HG02759 (cell line): ENCODE measurements around the gene FOCAD.

Experiments
- ATAC-seq: cut with Tn5 transposase; IDR thresholded peaks from one replicate; pipeline ENCODE4 v1.9.1; 2021; ENCODE audit warnings: mild to moderate bottlenecking, moderate library complexity; ENCODE audit not compliant: unreplicated experiment

The FOCAD gene

DNA sequence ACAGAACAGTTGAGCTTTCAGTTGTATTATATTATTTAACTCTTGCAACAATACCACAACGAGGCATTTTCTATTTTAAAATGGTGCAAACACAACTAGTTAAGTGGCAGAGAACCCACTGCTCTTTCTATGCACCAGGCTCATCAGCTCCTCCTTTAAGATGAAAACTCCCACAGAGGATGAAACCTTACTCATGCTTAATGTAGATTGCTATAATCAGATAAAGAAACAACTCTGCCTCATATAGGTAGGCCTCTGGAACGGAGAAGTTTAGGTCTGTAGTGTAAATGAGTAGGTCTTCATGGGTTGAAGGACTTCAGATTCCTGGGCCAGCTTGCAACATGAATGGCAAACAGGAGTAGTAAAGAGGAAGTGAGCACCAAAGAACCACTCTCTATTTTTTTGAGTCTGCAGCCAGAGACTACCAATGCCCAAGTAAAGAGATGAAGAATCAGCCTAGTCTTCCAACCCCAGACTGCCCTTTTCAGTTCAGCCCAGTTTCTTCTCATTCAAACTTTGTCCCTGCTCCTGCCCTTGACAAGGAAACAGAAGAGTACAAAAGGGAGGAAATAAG lies 313.5 kb downstream of the FOCAD start:
- peak; percentile 85 for ATAC-seq

DNA sequence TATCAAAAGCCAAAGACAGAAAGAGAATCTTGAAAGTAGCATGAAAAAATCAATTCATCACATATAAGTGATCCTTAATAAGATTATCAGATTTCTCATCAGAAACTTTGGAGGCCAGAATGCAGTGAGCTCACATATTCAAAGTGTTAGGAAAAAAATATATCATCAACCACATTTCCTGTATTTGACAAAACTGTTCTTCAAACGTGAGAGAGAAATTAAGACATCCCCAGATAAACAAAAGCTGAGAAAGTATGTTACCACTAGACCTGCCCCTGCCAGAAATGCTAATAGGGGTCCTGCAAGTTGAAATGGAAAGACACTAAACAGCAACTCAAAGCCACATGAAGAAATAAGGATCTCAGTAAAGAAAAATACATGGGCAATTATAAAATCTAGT lies 317.5 kb downstream of the FOCAD start:
- ATAC-seq = no peak

DNA sequence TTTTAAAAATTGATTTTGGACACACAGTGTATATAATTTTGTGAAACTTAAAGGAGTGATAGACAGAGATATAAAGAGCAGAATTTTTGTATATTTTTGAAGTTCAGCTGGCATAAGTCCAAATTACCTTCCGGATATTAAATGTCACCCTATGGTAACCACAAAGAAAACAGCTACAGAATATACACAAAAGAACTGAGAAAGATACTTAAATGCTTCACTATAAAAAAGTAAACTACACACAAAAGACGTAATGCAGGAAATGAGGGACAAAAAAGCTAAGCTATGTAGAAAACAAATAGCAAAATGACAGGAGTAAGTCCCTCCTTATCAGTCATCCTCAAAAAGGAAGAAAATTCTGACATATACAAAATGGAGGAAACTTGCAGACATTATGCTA lies 318.0 kb downstream of the FOCAD start:
- no peak for ATAC-seq

DNA sequence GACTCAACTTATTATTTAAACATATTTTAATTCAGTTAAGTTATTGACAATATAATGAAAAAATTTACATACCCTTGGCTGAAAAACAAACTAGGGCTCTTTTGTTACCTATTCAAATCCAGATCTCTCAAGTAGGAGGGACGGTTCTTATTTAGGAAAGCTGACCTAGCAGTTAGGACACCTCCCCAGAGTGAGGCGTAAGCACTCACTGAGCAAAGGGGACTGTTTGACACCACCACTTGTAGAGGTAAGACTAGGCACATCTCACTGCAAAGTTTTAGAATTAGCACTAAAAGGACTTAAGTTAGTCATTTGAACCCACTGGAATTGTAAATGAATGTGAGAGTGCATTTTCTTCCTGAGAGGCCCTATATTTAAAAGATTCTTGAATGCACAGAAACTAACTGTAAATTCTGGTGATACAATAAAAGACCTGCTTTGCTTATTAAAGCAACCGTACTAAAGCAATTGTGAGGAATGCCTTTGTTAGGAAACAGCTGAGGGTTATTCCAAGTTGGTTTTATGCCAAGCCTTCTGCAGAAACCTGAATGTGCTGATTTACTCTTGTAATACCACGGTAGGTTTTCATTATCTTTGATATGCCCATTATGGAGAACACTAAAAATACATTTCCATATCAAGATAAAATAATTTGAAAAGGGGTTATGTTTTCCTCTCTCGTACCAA lies 331.2 kb downstream of the FOCAD start:
- no peak for ATAC-seq

DNA sequence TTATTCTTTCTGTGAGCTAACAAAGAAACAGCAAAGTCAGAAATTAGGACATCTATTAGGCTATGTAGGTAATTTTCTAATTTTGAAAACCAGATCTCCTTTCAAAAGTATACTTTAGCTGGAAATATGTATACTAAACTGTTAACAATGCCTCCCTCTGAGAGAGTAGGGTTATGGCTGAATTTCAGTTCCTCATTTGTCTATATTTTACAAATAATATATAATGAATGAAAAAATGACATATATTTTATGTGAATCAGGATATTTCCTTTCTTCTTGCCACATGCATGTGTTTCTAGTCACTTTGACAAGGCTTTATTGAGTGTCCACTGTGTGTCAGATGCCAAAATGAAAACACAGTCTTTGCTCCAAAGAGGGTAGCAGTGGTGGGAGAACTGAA lies 331.9 kb downstream of the FOCAD start:
- ATAC-seq = no peak

DNA sequence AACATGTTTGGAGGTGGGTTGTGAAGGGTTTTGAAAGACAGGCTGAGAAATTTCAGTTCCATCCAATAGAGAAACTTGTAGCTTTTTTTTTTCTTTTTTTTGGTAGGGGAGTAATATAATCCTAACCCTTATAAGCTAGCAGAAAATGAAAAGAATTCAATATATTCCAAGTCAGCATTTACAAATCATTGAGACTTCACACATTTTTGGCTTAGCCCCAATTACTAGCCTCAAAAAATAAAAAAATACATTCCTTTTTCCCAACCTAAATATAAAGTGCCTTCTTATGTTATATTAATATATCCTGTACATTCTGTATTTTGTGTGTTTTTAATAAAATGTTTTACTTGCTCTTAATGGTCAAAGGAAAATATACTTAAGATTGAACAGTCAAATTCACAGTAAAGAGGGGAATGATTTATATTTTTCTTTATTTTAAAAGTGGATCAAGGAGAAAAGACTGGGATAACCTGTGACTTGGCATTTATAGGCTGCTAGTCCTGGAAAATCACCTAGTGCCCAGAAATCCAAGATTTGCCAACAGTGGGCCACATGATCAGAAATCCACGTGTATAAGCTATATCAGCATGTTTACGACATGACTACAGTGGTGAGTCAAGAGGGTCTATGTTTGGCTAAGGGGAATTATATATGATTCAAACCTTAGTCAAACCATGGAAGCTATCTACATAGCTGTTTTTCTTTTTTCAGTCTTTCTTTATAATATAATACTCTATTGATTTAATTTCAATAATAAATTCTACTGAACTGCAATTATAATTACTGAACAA lies 332.8 kb downstream of the FOCAD start:
- no peak for ATAC-seq

DNA sequence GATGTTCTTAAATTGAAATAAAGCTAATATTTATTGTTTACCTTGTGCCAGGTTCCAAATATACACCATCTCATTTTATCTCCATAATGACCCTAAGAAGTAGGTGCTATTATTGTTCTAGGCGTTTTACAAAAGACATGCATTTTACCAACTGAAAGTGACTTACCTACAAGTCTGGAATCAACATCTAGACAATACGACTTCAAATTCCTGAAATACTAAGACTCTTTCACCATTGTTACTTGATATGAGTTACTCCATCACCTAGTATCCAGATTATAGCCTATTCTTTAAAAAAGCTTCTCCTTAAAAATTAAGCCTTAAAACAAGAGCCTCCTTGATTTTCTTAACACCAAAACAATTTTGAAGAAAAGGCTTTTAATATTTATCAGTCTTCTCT lies 334.1 kb downstream of the FOCAD start:
- ATAC-seq = no peak

DNA sequence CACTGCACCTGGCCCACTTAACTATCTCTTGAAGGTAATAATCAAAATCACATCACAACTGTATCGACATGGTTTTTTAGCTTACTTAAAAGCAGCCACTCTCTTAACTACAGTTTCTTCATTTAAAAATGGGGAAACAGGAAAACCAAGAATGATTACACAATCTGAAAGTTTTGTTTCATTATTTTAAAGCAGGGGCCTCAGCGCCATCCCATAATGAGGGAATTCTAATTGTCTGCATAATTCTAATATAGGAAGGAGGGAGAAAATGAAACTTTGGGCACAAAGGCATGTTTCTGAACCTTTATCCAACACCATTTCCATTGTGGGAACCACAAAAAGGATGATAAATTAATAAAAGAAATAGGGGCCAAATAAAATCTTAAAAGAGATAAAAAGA lies 339.8 kb downstream of the FOCAD start:
- ATAC-seq = no peak

DNA sequence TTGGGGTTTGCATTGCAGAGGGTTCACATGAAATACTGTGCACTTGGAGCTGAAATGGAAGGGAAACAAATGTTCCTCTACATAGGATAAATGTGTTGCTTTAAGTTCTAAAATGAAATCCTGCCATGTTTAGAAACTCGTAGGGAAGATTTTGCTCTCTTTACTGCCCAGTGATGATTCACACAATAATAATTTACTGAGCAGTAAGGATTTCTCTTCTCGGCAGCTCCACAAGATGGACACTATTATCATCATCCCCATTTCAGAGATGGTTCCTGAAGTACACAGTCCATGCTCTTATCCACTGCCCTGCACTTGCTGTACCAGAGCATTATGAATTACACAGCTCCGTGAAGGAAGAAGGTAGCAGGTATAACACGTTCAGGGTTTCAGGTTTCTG lies 343.2 kb downstream of the FOCAD start:
- no peak for ATAC-seq

DNA sequence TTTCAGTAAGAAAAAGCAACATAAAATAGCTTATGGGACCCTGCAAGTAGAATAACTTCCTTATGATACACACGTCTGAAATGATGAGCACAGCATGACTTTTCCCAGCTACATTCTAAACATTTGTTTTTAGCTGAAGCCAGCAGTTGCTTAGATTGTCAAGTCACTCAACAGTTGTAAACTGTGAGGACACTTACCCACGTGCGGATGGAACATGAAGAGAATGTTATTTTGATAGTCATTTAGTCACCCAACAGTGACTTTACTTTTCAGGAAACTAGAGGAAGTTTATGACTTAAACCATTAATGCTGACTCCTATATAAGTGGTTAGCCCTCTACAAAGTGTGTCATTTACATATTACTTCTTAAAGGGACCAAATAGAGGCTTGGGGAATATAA lies 344.4 kb downstream of the FOCAD start:
- no peak for ATAC-seq

DNA sequence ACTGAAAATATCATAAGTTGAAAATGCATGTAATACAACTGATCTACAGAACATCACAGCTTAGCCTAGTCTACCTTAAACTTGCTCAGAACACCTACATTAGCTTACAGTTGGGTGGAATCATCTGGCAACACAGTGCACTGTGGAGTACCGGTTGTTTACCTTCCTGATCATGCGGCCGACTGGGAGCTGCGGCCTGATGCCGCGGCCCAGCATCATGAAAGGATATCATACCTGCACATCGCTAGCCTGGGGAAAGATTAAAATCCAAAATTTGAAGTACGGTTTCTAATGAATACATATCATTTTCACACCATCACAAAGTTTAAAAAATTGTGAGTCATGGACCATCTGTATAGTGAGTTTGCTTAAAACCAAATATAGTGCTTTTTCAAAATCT lies 345.6 kb downstream of the FOCAD start:
- ATAC-seq = no peak

DNA sequence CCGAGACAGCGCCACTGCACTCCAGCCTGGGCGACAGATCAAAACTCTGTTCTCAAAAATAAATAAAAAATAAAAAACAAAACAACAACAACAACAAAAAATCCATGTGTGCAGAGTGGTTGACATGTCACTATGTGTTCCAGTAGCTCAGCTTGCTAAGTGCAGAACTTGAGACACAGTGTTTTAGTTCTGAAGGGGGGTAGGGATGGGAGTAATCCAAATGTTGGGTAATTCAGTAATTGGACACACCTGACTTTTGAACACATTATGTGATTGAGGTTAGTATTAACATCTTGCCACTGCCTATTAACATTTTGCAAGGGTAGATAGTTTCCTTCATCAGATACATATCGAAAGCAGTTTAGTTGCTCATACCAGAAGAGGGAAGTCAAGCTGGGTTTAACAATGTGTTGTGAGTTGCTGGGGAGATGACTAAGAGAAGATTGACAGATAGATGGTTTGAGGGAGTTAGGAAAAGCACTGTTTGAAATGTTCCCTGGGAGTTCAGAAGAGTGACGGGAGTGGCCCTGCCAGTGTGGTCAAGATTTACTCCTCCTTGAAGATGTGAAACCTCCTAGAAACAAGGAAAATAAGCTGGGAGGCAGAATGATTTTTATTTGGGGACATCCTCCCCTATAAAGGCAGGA lies 346.5 kb downstream of the FOCAD start:
- ATAC-seq = peak; percentile 81

DNA sequence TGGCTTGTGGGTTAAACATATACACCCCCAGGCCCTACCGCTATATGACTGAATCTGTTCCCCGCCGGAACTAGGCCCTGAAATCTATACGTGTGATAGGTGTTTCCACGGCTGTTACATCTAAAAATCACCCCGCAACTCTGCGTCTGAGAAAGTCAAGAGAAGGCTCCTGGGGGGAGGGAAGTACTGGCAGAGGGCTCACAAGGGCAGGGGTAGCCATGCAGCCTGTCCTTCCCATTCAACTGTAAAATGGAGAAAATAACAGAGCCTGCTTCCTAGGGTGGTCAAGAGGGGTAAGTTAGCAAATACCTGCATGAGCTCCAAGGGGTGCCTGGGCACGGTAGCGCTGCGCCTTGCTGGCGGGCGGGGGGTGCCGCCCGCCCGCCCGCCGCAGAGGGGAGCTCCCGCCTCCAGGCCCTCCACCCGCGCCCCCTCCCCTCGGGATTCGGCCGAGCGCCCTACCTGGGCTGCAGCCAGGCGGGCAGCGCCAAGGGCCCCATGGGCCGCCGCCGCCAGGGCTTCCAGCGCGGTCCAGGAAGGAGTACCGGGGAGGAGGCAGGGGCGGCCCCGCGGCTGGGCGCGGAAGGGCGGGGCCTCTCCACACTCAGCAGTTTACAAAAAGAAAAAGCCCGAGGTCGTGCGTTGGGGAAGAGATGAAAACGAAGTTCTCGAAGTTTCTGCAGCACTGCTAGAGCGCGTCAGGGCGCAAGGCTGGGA lies 347.2 kb downstream of the FOCAD start, which contains the start of gene HACD4:
HACD4 (minus strand) TSS at position 550 of the 717 bp plus-strand sequence; CDS start at position 500, 50 bp downstream.
- peak; percentile 78 for ATAC-seq

DNA sequence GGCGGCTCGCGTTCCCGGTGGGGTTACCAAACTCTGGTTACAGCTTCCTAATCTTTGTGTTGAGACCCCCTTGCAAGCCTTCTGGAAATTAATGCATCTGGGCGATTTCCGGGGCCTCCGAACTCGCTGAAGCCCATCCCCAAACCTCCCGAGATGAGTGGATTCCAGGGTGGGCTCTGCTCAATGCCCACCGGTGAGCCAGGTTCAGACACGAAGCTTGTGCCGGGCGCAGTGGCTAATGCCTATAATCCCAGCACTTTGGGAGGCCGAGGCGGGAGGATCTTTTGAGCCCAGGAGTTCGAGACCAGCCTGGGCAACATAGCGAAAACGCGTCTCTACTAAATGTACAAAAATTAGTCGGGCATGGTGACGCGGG lies 347.7 kb downstream of the FOCAD start:
- no peak for ATAC-seq

DNA sequence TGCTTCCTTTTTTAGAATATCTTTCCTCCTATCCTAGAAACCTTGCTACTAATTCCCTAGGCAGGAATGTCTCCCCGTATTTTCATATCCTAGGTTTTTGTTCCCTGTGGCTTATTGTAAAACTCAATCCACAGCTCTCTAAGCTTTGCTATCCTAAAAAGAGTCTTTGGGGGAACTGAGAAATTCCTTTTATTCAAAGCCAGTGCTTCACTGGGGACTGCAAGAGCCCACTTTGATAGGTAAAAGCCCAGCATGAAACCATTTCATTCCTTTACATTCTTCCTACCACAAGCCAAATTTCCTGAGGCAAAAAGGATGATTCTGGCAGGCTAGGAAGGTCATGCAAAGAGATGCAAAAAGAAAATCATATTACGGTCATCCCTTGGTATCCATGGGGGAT lies 353.2 kb downstream of the FOCAD start:
- no peak for ATAC-seq

DNA sequence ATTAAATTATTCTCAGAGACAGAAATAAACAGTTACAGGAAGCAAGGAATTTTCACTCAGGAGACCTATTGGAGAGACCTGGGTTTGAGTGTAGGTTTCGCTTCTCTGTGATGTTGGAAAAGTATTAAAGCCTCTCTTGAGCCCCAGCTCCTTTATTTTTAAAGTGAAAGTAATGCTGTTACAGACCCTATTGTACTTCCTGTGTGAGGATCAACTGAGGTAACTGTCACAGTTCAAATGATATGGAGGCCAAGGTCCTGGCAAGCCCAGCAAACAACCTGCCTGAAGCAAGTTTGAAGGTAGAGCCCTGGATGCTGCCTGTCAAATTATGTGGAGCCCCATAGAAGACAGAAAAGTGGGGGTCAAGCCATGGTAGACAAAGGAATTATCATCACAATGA lies 355.2 kb downstream of the FOCAD start:
- no peak for ATAC-seq

DNA sequence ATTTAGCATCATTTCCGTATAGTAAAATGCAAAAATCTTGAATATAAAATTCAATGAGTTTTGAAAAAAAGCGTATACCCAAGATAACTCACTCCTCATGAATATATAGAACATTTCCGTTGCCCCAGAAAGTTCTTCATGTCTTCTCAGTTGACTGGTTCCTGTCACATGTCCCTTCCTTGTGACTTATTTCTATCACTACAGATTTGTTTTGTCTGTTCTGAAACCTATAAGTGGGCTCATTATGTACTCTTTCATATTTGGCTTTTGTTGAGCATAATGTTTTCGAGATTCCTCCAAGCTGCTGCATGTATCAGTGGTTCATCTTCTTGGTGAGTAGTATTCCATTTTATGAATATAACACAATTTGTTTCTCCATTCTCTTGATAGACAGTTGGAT lies 358.4 kb downstream of the FOCAD start:
- ATAC-seq = no peak

DNA sequence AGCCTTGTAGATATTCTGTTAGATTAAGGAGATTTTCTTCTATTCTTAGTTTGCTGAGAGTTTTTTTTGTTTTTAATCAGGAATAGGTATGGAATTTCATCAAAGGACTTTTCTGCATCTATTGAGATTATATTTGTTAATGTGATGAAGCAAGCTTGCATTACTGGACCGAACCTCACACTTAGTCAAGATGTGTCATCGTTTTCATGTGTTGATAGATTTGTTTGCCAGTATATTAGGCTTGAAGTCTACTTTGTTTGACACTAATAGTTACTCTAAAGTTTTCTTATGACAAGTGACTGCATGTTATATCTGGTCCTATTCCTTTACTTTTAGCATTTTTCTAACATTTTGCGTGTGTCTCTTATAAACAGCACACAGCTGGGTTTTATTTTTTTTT lies 359.8 kb downstream of the FOCAD start:
- ATAC-seq = no peak
